Renal pelvis (tissue), 4 donors: ENCODE data around the gene GDF10. TPM values are rescaled to one million over a fixed set of nuclear protein-coding genes. Genes with fewer than 3 reads are reported as not detected.
A peak's percentile ranks its signal among the peaks of the same experiment; 100 is the strongest.

Source experiments
- DNase-seq: peaks from one replicate; pipeline ENCODE4 v3.0.0-alpha.2; 2013
- polyA plus RNA-seq, 3 donors: library from polyadenylated mRNA; unstranded; fragments of 120-200 nt; gene quantifications; one replicate each; pipeline ENCODE4 v1.2.1, GENCODE V29; 2013; ENCODE audit not compliant: insufficient read length in 3 of 3

Gene GDF10
- polyA plus RNA-seq, 3 donors: 1.4 to 2.3 (median 1.7) TPM

GRCh38 chr10:47331954-47332353 is 32.0 kb downstream of the GDF10 start:
- DNase-seq: peak; percentile 12

- no peak for DNase-seq
These were observed 32.4 kb downstream of the GDF10 start for GRCh38 chr10:47332371-47332770.

- no peak for DNase-seq
These were observed 32.9 kb downstream of the GDF10 start for GRCh38 chr10:47332946-47333345.

DNA sequence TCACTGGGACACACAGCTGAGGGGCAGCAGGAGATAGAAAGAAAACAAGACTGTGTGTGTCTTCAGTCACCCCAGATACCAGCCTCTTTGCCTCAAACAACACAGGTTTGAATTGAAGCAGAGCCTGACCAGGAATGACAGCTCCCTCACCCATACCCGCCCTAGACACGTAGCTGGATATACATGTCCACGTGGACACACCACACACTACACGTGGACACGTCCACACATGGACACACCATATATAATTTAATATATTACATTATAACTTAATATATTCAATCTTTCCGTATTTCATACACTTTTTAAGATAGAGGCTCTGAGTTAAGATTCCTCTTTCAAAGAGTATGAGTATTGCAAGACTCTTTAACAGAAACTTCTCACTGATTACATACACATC is 33.5 kb downstream of the GDF10 start:
- no peak for DNase-seq

DNA sequence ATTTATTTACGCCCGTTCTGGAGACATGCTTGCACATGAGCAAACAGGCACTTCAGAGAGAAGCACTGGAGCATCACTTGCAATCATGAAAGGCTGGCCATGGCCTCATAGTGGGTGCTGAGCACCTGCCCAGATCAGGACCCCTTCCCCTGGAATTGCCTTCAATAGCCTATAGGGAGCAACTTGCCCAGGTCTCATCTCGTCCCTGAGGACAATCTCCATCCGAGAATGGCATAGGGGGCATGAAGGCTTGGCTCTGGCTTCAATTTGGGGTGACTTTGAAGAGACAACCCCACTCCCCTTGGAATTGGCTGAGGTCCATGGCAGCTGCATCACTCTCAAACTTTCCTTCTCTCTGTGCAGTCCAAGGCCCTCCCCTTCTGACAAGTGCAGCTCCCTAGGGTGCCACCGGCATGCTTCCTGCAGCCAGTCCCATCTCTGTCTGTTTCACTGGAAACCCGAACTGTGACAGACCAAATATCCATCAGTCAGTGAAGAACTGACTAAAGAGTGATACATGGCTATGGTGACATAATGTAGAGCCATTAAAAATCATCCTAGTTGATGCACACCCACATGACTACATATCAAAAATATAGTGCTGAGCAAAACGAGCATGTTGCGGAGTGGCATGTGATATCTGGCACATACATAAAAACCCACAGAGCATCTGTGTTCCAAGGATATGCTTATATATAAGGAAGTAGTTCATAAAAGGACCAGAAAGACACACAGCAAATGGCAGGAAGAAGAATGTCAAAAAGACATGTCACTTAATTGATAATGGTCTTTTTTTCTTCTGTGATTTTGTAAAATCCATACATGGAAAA is 34.7 kb downstream of the GDF10 start:
- no peak for DNase-seq

DNA sequence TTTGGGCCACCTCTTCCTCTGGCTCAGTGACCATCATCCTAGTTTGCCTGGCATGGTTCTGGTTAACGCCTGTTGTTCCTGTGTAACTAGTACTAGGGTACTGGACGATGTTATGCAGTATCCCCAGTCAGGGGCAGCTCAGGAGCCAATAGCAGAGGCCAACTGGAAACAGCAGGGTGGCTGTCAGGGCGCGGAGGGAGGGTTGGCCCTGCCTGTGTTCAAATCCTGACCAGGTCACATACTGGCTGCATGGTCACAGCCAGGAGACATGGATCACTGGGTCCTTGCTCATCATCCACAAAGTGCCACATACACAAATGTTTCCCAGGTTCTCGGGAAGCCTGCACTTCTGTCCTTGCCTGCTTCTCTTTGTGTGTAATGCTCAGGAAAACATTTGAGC is 35.9 kb downstream of the GDF10 start:
- no peak for DNase-seq

DNA sequence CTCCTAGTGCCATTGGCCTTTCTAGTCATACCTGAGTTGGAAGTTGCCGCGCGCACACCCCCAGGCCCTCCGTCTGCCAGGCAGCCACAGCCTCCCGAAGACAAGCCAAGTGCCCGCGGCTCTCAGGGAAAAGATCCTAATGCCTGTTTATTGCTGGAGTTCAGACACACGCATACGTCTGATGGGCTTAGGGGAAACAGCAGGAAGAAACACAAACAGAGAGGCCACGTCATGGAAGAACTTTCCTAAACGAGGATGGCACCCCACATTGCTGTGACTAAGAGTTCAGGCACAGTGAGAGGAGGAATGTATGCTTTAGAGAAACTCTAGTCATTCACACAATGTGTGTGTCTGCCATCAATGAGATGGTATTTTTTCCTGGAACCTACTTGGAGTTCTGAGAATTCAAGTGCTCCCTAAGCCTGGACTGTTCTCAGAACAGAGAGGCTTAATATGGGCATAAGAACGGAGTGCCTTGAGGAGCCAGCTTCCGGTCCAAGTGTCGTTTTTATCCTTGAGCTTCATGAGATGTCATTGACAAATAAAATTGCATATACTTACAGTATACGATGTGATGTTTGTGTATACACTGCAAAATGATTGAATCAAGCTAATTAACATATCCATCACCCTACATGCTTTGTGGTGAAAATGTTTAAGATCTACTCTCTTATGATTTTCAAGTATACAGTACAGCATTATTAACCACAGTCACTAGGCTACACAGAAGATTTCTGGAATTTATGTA is 36.6 kb downstream of the GDF10 start:
- DNase-seq: no peak

DNA sequence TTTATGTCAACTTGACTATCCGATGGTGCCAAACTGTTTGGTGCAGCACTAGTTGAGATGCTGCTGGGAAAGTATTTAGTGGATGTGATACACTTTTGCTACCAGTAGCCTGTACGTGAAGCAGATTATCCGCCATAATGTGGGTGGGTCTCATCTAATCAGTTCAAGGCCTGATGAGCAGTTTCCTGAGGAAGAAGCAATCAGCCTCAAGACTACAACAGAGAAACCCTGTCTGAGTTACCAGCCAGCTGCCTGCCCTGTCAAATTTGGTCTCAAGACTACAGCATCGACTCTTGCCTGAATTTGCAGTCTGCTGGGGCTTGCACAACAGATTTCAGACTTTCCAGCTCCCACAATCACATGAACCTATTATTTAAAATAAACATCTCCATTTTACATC is 37.3 kb downstream of the GDF10 start:
- no peak for DNase-seq

DNA sequence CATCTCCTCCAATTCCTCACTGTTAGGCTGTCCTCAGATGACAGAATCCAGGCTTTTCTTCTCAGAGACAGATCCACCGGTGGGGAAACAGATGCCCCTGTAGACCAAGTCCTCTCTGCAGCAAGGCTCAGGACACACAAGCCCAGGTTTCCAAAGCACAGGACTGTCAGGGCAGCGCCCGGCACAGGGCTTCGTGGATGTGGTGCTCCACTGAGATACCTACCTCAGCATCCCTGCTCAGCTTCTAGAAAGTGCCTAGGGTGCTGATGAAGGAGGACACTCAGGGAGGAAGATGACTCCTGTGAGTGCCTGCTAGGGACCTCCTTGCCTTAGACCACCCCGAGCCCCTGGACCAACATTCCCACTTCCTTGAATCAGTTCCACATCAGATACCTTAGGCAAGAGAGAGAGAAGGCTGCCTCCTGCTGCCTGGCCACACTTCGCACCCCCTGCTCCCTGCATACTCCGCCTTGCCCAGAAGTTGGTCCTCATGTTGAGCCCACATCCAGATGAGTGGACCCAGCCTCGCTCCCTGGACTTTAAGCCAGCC is 39.3 kb downstream of the GDF10 start:
- DNase-seq: no peak

DNA sequence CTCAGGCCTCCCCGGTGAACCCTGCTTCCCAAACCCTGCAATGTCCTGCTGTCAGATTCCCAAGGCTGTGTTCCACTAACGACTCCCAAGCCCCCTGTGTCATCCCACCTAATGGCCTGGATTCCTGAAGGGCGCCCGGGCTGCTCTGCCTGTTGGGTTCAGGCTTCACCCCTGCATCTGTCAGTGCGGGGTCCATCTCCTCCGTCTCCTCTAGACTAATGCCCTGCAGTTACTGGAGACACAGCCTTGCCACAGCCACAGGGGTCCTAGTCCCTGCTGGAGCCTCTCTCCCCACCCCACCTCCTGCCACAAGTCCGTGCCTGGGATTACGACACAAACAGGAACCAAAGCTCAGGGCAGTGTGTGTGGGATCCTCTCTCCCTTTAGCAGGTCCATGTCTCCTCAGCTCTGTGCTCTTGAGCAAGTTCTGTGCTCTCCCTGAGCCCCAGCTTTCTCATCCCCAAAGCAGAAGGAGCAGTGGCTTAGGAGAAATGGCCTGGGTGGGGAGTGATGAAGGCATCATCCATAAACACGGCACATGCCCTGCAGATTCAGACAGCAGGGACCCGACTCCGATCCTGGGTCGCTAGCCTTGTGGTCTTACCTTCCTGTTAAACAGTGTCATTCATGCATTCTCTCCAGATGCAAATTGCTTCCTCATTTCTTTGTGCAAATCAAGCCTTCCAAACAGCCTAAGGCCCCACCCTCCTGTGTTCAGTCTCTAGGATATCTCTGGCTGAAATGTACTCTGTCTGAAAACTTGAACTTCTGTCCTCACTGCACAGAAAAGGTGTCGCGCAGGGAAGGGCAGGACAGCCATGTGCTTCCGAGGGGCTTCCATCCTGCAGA is 40.0 kb downstream of the GDF10 start:
- DNase-seq: no peak

- peak; percentile 30 for DNase-seq
These were observed 40.7 kb downstream of the GDF10 start for GRCh38 chr10:47340608-47341170.

- no peak for DNase-seq
These were observed 45.2 kb downstream of the GDF10 start for GRCh38 chr10:47344996-47345870.

GRCh38 chr10:47346581-47347302 is 46.7 kb downstream of the GDF10 start:
- DNase-seq: no peak

DNA sequence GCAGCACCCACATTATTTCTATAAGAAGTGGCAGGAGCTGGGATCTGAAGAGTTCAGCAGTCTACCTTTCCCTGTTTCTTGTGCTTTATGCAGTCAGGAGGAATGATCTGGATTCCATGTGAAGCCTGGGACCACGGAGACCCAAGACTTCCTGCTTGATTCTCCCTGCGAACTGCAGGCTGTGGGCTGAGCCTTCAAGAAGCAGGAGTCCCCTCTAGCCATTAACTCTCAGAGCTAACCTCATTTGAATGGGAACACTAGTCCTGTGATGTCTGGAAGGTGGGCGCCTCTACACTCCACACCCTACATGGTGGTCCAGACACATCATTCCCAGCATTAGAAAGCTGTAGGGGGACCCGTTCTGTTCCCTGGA is 47.3 kb downstream of the GDF10 start:
- DNase-seq: no peak

DNA sequence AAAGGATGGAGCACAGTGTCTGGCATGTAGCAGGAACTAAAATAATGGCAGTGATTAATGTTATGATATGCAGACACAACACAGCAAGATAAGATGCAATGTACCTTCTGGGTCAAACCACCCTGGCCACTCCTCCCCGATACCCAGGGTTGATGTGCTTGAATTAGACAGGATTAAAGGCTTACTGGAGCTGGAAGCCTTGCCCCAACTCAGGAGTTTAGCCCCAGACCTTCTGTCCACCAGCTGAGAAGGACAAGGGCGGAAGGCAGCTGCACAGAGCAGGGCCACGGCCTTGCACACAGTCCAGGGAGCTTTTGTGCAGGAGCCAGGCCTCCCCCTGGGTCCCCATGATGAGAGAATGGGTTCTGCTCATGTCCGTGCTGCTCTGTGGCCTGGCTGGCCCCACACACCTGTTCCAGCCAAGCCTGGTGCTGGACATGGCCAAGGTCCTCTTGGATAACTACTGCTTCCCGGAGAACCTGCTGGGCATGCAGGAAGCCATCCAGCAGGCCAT is 48.2 kb downstream of the GDF10 start, which contains the start of gene RBP3:
Gene RBP3, plus strand, starts transcription at position 226 of the 514 bp plus-strand sequence. Its CDS starts 122 bp downstream, at position 348.
- DNase-seq: no peak

GRCh38 chr10:47348661-47349470 is 48.9 kb downstream of the GDF10 start:
- no peak for DNase-seq

- DNase-seq: no peak
These were observed 49.5 kb downstream of the GDF10 start for GRCh38 chr10:47349516-47349915.

DNA sequence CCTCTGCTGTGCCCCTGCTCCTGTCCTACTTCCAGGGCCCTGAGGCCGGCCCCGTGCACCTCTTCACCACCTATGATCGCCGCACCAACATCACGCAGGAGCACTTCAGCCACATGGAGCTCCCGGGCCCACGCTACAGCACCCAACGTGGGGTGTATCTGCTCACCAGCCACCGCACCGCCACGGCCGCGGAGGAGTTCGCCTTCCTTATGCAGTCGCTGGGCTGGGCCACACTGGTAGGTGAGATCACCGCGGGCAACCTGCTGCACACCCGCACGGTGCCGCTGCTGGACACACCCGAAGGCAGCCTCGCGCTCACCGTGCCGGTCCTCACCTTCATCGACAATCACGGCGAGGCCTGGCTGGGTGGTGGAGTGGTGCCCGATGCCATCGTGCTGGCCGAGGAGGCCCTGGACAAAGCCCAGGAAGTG is 50.0 kb downstream of the GDF10 start:
- no peak for DNase-seq
